Activated CD4-positive, alpha-beta T cell treated with anti-CD3 and anti-CD28 coated beads for 1 hour (primary cell): ENCODE results near the gene RNASE8.

Source experiments
- DNase-seq: peaks from one replicate; pipeline ENCODE4 v3.0.0-alpha.2; 2020

Gene RNASE8

GRCh38 chr14:21074398-21075272, 17.0 kb downstream of the RNASE8 start:
- no peak for DNase-seq

GRCh38 chr14:21075719-21076437, 18.3 kb downstream of the RNASE8 start:
- DNase-seq: no peak

DNA sequence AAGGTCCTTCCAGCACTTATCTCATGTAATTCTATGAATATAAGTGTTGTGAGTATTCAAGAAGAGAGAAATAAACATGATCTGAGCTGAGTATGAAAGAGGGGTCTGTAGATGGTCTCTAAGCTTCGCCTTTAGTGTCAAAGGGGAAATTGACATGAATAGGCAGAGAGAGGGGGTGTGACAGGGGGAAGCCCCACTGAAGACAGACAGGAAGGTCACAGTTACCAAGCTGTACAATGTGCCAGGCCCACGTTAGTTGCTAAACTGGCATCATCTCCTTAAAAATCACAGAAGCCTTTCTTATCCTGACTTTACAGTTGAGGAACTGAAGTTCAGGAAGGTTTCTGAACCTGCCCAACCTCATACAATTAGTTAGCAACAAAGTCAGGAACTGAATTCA, 20.1 kb downstream of the RNASE8 start:
- no peak for DNase-seq

DNA sequence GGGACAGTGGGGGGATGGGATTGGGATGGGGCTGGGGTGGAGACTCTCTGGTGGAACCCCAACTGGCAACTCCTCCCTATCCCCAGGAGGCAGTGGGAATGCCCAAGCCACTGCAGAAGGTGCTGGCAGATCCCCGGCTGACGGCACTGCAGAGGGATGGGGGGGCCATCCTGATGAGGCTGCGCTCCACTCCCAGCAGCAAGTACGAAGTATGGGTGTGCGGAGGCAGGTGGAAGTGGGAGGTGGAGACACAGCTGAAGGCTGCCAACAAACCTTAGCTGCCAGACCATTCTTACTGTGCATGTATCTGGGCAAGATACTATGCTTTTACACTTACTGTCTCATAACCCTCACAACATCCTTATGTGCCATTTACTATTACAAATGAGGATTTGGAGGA, 20.7 kb downstream of the RNASE8 start:
- no peak for DNase-seq

GRCh38 chr14:21078726-21079125, 21.1 kb downstream of the RNASE8 start:
- DNase-seq: no peak

GRCh38 chr14:21081521-21082142, 24.0 kb downstream of the RNASE8 start:
- DNase-seq: no peak

DNA sequence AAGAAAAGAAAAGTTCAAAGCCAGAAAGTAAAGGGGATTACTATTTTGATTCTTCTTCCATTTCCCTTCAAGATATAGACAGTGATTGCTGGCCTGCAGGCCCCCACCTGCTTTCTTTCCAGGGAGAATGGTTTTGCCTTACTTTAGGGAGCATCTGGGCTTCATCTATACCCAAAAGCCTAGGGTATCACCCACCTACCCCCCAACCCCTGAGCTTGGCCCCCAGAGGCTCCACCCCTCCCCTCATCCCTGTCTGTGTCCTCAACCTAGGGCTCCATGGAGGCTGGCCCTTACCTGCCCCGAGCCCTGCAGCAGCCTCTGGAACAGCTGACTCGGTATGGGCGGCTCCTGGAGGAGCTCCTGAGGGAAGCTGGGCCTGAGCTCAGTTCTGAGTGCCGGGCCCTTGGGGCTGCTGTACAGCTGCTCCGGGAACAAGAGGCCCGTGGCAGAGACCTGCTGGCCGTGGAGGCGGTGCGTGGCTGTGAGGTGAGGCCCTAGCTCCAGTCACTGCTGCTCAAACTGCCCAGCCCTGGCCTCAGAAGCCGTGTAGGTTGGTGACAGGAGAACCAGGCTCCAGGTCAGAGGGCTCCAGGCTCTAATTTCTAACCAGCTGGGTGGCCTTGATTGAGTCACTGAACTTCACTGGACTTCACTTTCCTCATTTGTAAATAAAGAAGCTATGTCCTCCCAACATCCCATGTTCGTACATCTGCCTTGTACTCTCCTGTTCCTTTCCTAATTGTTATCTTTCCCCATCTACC, 26.1 kb downstream of the RNASE8 start:
- no peak for DNase-seq

- no peak for DNase-seq
Observed at GRCh38 chr14:21084396-21084795, 26.8 kb downstream of the RNASE8 start.

DNA sequence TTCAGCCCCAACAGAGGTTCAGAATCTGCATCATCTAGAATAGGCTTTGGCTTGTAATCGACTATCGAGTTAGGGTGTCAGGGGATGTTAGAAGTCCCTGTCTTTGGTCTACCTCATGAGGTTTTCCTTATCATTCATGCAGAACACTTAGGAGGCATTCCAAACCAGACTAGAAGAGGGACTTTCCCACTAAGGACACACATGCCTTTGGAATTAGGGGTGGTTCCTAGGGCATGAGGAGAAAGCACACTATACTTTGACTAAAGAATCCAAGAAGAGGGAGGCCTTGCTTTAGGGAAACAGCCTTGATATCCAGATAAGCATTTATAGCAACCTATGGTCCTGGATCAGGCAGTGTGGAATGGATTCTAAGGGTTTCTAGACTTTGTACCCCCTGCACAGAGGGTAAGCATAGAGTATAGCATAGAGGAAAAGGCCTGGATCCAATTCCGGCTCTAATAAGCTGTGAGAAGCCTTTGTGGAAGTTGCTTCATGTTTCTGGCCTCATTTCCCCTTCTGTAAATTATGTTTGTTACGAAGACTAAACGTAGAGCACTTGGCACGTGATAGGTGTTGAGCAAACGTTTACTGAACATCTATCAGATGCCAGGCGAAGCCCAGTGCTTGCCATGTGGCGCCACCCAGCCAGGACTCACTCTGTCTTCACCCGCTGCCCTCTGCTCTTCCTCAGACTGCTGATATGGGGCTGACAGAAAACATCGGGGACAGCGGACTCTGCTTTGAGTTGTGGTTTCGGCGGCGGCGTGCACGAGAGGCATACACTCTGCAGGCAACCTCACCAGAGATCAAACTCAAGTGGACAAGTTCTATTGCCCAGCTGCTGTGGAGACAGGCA, 27.6 kb downstream of the RNASE8 start:
- DNase-seq: no peak

DNA sequence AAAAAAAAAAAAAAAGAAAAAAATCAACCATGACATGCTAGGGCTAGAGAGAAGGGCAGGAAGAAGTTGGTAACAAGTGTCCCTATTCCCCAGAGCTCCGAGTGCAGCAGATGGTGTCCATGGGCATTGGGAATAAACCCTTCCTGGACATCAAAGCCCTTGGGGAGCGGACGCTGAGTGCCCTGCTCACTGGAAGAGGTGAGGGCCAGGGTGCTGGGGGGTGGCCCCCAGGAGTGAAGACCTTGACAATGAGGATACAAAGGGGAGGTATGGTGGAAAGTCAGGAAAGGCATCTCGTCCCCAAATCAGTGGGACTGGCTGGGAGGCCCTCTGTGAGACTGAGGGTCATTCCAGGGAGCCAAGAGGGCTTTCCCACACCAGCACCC, 29.3 kb downstream of the RNASE8 start:
- DNase-seq: no peak

GRCh38 chr14:21087294-21088091, 29.9 kb downstream of the RNASE8 start:
- DNase-seq: peak; percentile 44

DNA sequence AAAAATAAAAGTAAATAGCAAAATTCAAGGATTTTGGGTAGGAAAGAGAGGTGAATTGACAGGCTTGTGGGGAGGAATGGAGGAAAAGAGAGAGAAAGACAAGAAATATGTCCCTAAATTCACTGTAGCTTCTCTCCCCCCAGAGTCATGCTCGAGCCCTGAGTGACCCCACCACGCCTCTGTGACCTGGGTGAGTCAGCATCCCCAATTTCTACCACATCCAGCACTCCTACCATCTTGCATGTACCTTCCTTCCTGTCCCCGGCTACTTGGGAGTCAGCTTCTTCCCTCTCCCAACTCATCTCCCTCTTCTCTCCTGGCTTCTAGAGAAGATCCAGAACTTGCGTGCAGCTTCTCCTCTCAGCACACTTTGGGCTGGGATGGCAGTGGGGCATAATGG, 31.1 kb downstream of the RNASE8 start:
- DNase-seq: no peak

DNA sequence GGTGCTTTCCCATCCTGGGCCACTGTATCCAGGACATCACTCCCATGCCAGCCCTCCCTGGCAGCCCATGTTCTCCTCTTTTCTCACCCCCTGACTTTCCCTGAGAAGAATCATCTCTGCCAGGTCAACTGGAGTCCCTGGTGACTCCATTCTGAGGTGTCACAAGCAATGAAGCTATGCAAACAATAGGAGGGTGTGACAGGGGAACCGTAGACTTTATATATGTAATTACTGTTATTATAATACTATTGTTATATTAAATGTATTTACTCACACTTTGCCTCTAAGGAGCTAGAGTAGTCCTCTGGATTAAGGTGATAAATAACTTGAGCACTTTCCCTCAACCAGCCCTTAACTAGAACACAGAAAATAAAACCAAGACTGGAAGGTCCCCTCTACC, 31.6 kb downstream of the RNASE8 start:
- DNase-seq: no peak

DNA sequence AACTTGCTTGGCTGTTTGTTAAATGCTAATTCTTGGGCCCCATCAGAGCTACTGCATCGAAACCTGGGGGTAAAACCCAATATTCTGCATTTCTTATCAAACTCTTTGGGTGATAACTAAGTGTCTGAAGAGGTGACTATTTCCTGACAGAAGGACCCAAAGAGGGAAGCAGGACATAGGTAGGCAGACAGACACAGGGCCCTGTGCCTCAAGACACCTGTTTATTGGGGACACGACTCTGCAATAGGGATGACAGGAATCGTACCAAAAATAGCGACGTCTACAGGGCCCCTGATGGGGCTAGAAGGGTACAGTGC, 32.2 kb downstream of the RNASE8 start:
- DNase-seq: no peak

DNA sequence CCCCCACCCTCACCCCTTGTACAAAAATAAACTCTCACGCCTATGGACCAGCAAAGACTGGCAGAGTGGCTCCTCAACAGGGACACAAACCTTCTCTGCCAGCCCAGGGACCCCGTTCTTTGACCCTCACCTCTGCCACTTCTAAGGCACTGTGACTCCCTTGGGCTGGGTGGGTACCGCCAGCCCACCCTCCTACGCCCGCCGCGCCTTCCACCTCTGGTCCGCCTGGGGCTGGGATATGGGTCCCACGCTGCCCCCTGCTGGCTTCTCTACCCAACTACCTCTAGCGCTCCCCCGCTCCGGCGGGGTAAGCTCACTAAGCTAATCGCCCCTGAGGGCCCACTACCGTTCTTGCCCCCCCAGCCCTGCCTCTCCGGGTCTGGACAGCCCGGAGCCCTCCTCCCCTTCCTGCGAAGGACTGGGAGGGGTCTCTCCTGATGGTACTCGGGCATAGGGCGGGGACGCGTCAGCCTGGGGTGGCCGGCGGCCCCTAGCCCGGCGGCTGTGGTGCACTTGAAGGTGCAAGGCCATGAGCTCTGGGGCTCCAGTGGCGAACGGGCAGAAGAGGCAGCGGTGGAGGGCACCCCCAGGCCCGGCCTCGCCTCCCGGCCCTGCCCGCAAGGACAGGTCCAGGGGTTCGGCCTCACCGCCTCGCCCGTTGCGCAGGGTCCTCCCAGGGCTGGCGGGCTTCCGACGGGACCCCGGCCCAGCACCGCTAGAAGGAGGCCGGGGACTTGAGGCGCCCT, 32.7 kb downstream of the RNASE8 start:
- no peak for DNase-seq

DNA sequence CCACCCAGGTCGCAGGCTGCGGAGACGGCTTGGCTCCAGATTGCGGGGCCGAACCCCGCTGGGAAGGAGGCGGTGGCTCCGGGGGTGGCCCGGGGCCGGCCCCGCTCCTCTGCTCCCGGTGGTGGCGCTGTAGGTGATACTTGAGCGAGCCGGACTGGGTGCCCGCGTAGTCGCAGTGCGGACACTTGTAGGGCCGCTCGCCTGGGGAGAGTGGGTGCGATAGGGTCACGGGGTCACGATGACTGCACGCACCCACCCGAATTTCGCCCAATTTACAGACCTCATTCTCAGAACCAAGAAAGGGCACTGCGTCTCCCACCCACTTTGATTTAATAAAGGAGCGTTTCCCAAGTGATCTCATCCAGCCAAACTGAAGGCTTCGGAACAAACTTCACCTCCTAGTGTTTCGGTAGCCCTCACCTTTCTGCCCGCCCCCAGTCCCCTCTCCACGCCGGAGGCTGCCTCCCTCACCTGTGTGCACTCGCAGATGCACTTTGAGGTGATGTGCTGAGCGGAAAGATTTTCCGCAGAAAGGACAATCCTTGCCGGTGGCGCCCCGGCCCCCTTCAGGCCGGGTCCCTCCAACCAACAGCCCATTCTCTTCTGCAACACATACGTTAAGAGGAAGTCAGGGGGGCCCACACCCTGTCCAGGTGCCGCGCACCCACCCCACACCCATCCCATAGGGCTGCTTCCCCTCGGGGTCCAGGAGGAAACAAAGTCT, 33.5 kb downstream of the RNASE8 start:
- no peak for DNase-seq

- no peak for DNase-seq
Observed at GRCh38 chr14:21091821-21092272, 34.2 kb downstream of the RNASE8 start.

DNA sequence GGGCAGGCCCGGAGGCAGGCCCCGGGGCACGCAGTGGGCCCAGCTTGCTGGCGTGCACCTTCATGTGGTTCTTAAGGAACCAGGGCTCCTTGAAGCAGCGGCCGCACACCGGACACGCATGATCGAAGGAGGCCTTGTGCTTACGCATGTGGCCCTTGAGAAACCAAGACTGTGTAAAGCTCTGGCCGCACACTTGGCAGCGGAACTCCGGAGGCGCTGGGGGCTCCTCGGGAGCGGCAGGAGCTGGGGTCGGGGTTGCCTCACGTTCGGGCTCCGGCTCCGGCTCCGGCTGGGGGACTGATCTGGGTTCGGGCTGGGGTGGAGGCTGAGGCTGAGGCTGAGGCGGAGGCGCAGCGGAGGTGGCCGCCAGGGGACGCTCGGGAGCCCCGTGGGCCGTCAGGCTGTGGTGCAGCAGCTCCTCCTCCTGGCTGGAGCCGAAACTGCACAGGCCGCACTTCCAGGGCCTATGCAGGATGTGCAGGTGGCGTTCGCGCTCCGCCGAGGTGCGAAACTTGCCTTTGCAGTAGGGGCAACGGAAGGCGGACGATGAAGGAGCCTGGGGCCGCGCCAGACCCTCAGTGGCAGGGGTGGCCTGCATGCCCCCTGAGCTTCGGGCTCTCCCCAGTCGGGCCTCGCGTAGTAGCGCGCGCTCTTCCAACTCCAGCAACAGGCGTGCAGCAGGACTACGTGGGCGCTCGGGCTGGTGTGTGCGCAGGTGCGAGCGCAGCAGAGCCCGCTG, 34.8 kb downstream of the RNASE8 start:
- peak; percentile 87 for DNase-seq

DNA sequence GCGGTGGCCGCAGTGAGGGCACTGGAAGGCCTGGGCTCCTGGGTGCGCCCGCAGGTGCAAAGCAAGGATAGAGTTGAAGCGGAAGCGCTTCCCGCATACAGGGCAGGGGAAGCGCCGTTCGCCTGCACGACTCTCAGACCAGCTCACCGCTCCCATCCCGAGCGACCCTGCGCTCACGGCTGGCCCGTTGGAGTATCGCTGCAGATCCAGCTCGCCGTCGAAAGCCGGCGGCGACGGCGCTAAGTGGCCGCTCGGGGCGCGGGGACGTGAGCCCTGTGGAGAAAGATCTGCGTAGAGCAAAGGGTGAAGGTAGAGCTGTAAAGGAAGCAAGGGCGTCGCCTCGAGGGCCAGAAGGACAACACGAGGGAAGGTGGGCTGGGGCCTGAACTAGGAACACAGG, 35.4 kb downstream of the RNASE8 start:
- DNase-seq: no peak
